ENCODE results near the gene ZFYVE9.
"Not testable (repeated sequence)": the region's sequence is repeated elsewhere in the genome, so short reads cannot be mapped to it uniquely, and the experiment has no call there.

The ZFYVE9 gene

GRCh38 chr1:52365746-52366516 is 224.0 kb downstream of the ZFYVE9 start, which contains the start of gene CC2D1B:
Gene CC2D1B, minus strand, starts transcription at chr1:52366205. Its CDS starts 1,585 bp downstream, at chr1:52364620.
- DNase-seq (ENCODE audit: low read depth in 1 of 2, low spot score in 1 of 2): peak; percentile 98 to 99

- DNase-seq (ENCODE audit: low read depth in 1 of 2, low spot score in 1 of 2): no peak
These were observed 224.6 kb downstream of the ZFYVE9 start for GRCh38 chr1:52366517-52366827.

GRCh38 chr1:52367272-52367671 is 225.4 kb downstream of the ZFYVE9 start:
- no peak for DNase-seq (ENCODE audit: low read depth in 1 of 2, low spot score in 1 of 2)

GRCh38 chr1:52368383-52369172 is 226.7 kb downstream of the ZFYVE9 start:
- peak in 1 of 2 donors; percentile 48 for DNase-seq (ENCODE audit: low read depth in 1 of 2, low spot score in 1 of 2)

GRCh38 chr1:52369851-52370250 is 228.0 kb downstream of the ZFYVE9 start:
- DNase-seq (ENCODE audit: low read depth in 1 of 2, low spot score in 1 of 2): not testable (repeated sequence)

- no peak for DNase-seq (ENCODE audit: low read depth in 1 of 2, low spot score in 1 of 2)
These were observed 243.5 kb downstream of the ZFYVE9 start for GRCh38 chr1:52385376-52385775.

- DNase-seq (ENCODE audit: low read depth in 1 of 2, low spot score in 1 of 2): no peak
These were observed 244.6 kb downstream of the ZFYVE9 start for GRCh38 chr1:52386458-52386857.

GRCh38 chr1:52393174-52393573 is 251.3 kb downstream of the ZFYVE9 start:
- no peak for DNase-seq (ENCODE audit: low read depth in 1 of 2, low spot score in 1 of 2)
